HFFc6 (cell line): Measurements from ENCODE around the gene GPR162. TPM values are rescaled to one million over a fixed set of nuclear protein-coding genes. Genes with fewer than 3 reads are reported as not detected.

Experiments used
- DNase-seq: peaks from one replicate; pipeline ENCODE4 v3.0.0-alpha.2; 2018
- H3K27ac Mint-ChIP-seq: 2 replicates; pipeline ENCODE4 v1.8.0; 2020; ENCODE audit warnings: mild to moderate bottlenecking, mixed read lengths
- H3K27me3 Mint-ChIP-seq: 2 replicates; pipeline ENCODE4 v1.8.0; 2021; ENCODE audit warnings: mild to moderate bottlenecking, moderate library complexity, mixed read lengths; ENCODE audit not compliant: insufficient read depth
- H3K36me3 Mint-ChIP-seq: 2 replicates; pipeline ENCODE4 v1.8.0; 2021; ENCODE audit warnings: low read depth, mixed read lengths
- H3K4me1 Mint-ChIP-seq: 2 replicates; pipeline ENCODE4 v1.8.0; 2020; ENCODE audit warnings: low read depth, mixed read lengths
- H3K4me3 Mint-ChIP-seq: 2 replicates; pipeline ENCODE4 v1.8.0; 2020; ENCODE audit warnings: mild to moderate bottlenecking, moderate library complexity, mixed read lengths
- H3K9me3 Mint-ChIP-seq: 2 replicates; pipeline ENCODE4 v1.8.0; 2020; ENCODE audit warnings: mild to moderate bottlenecking, mixed read lengths
- CTCF ChIP-seq: fragments of 200-600 bp; sonication (generic); IDR thresholded peaks from 2 replicates; pipeline ENCODE4 v1.5.0; 2021; ENCODE audit warnings: antibody characterized with exemption, mild to moderate bottlenecking
- total RNA-seq, 6 experiments: library from RNA; stranded (reverse); fragmentation: NEBNext Ultra II Directional; extraction: Animal tissue kit (Norgen Biotek cat#: 25700); gene quantifications; 2 replicates in 1 of 6; 3 replicates in 5 of 6; pipeline ENCODE4 v1.2.3, GENCODE V29; 2021

GPR162 gene
- total RNA-seq, 6 experiments from 2014 or later, result 0.78 to 3.1 (median 2.6) TPM

- peaks cover 63% of the 10 kb centered on the region for H3K4me1 Mint-ChIP-seq
- peaks cover 8% of the 10 kb centered on the region for H3K36me3 Mint-ChIP-seq
- no peak for DNase-seq
- H3K4me3 Mint-ChIP-seq, result peak overlapping the region; percentile 86; the same call in 1 of the 2 replicates
- H3K27ac Mint-ChIP-seq, result no peak overlapping the region; the same call in 1 of the 2 replicates
- TF ChIP-seq CTCF, result no peak
- H3K9me3 Mint-ChIP-seq, result no peaks in the 10 kb centered on the region
- H3K27me3 Mint-ChIP-seq, result peaks cover 35% of the 10 kb centered on the region
Measured at GRCh38 chr12:6824085-6824775, 2.6 kb downstream of the GPR162 start.

DNA sequence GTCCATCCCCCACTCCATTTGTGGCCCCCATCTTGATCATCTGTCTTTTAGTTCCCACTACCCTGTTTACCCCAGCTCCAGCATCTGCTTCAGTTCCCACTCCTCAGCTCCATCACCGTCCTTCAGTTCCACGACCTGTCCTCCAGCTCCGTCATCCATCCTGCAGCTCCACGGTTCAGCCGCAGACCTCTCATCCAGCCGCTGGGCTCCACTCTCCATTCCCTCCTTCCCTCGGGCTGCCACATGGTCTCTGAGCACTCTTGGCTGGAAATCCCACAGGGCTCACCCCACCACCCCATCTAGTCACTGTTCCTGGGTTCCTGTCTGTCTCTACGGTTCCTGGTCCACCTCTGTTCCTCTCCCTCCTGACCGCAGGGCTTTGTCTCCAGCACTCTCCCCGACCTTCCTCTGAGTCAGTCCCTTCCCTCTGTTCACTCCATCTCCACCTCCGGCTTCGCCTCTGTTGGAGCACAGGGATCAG lies 3.3 kb downstream of the GPR162 start:
- no peaks in the 10 kb centered on the region for H3K9me3 Mint-ChIP-seq
- peak overlapping the region; percentile 80 for H3K27ac Mint-ChIP-seq
- H3K4me3 Mint-ChIP-seq, result peak overlapping the region; percentile 86
- peaks cover 61% of the 10 kb centered on the region for H3K4me1 Mint-ChIP-seq
- no peak for DNase-seq
- H3K27me3 Mint-ChIP-seq, result peaks cover 29% of the 10 kb centered on the region
- no peak for TF ChIP-seq CTCF
- H3K36me3 Mint-ChIP-seq, result peaks cover 8% of the 10 kb centered on the region

DNA sequence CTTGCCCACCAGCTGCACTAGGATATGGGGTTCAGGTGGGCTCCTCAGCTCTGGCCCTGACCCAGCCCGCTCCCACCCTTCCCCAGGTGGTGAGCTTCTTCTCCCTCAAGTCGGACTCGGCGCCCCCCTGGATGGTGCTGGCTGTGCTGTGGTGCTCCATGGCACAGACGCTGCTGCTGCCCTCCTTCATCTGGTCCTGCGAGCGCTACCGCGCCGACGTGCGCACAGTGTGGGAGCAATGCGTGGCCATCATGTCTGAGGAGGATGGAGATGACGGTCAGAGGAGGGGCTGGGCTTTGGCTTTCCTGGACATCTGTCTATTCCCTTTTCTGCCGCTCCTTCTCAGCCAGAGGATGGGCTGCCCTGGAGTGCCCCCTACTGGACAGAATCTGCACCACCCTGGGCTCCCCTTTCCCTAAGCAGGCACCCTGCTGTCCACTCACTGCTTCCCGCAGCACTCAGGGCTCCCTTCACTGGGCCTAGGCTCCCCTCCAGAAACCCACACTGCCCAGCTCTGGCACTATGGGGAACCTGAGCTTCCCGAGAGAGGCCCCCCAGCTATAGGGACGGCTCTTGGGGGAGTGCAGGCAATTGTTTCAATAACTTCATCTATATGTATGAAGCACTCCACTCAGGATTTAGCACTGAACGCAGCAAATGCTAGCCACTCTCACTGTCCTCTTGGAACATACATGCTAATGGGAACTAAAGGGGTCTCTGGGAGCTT lies 3.9 kb downstream of the GPR162 start:
- H3K4me1 Mint-ChIP-seq, result peaks cover 62% of the 10 kb centered on the region
- DNase-seq, result peak; percentile 73
- TF ChIP-seq CTCF, result peak; percentile 97
- peak overlapping the region; percentile 80 for H3K27ac Mint-ChIP-seq
- H3K4me3 Mint-ChIP-seq, result peak overlapping the region; percentile 86
- H3K9me3 Mint-ChIP-seq, result no peaks in the 10 kb centered on the region
- H3K27me3 Mint-ChIP-seq, result peaks cover 29% of the 10 kb centered on the region
- H3K36me3 Mint-ChIP-seq, result peaks cover 8% of the 10 kb centered on the region

GRCh38 chr12:6826125-6826733 lies 4.6 kb downstream of the GPR162 start:
- H3K27ac Mint-ChIP-seq, result peak overlapping the region; percentile 26; the same call in 1 of the 2 replicates
- peaks cover 23% of the 10 kb centered on the region for H3K27me3 Mint-ChIP-seq
- H3K9me3 Mint-ChIP-seq, result no peaks in the 10 kb centered on the region
- H3K36me3 Mint-ChIP-seq, result peaks cover 8% of the 10 kb centered on the region
- no peak for DNase-seq
- no peak overlapping the region for H3K4me3 Mint-ChIP-seq
- no peak for TF ChIP-seq CTCF
- peaks cover 62% of the 10 kb centered on the region for H3K4me1 Mint-ChIP-seq

DNA sequence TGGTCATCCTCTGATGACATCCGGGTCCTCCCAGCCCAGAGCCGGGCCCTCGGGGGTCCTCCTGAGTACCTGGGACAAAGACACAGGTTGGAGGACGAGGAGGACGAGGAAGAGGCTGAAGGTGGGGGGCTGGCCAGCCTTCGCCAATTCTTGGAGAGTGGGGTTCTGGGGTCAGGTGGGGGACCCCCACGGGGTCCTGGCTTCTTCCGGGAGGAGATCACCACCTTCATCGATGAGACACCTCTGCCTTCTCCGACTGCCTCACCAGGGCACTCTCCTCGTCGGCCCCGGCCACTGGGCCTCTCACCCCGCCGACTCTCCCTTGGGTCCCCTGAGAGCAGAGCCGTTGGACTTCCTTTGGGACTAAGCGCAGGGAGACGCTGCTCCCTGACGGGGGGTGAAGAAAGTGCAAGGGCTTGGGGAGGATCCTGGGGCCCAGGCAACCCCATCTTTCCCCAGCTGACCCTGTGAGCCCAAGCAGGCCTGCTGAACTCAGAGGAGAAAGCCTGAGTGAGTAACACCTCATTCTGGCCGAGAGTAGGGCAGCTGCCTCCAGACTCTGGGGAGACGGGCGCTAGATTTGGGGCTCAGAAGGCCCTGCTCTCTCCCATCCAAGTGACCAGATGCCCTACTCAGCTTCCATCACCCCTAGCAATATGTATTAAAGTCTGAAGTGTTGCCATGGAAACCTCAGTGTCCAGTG lies 5.3 kb downstream of the GPR162 start:
- peaks cover 23% of the 10 kb centered on the region for H3K27me3 Mint-ChIP-seq
- no peak for DNase-seq
- H3K4me1 Mint-ChIP-seq, result peaks cover 60% of the 10 kb centered on the region
- peaks cover 8% of the 10 kb centered on the region for H3K36me3 Mint-ChIP-seq
- H3K27ac Mint-ChIP-seq, result peak overlapping the region; percentile 92
- no peak for TF ChIP-seq CTCF
- H3K4me3 Mint-ChIP-seq, result peak overlapping the region; percentile 82
- H3K9me3 Mint-ChIP-seq, result no peaks in the 10 kb centered on the region
